Activated CD8-positive, alpha-beta T cell treated with anti-CD3 and anti-CD28 coated beads for 36 hours (primary cell): ENCODE data around the gene WDR5. TPM values are rescaled to one million over a fixed set of nuclear protein-coding genes. Genes with fewer than 3 reads are reported as not detected.
"Not testable (repeated sequence)": the region's sequence is repeated elsewhere in the genome, so short reads cannot be mapped to it uniquely, and the experiment has no call there.

Experiments used
- ATAC-seq: fragments of 200-7000 bp; cut with Tn5 transposase; one replicate; pipeline ENCODE4 v1.10.0; 2021; ENCODE audit warnings: mild to moderate bottlenecking, moderate library complexity
- CTCF ChIA-PET: fragments of 350-600 bp; sonication (Branson Sonifier 250); formaldehyde crosslinking; loops from one replicate; lab custom pipeline; 2021; ENCODE audit warnings: antibody characterized with exemption; lab: Charles Lee
- POLR2A ChIA-PET: fragments of 350-600 bp; sonication (Branson Sonifier 250); formaldehyde crosslinking; loops from one replicate; lab custom pipeline; 2021; ENCODE audit warnings: antibody characterized with exemption; lab: Charles Lee
- DNase-seq: peaks from one replicate; pipeline ENCODE4 v3.0.0-alpha.2; 2020
- H3K27ac Mint-ChIP-seq: one replicate; pipeline ENCODE4 v1.8.0; 2021; ENCODE audit warnings: mild to moderate bottlenecking, mixed read lengths
- H3K27me3 Mint-ChIP-seq: one replicate; pipeline ENCODE4 v1.8.0; 2021; ENCODE audit warnings: mixed read lengths
- H3K36me3 Mint-ChIP-seq: one replicate; pipeline ENCODE4 v1.8.0; 2021; ENCODE audit warnings: low read depth, mixed read lengths
- H3K4me1 Mint-ChIP-seq: one replicate; pipeline ENCODE4 v1.8.0; 2021; ENCODE audit warnings: low read depth, mixed read lengths
- H3K4me3 Mint-ChIP-seq: one replicate; pipeline ENCODE4 v1.8.0; 2021; ENCODE audit warnings: mild to moderate bottlenecking, moderate library complexity, mixed read lengths
- H3K9me3 Mint-ChIP-seq: one replicate; pipeline ENCODE4 v1.8.0; 2021; ENCODE audit warnings: mixed read lengths
- CTCF ChIP-seq: fragments of 200-600 bp; IDR thresholded peaks from one replicate; pipeline ENCODE4 v1.8.0; 2022; ENCODE audit warnings: antibody characterized with exemption, mild to moderate bottlenecking
- intact Hi-C: fragments of 100-400 bp; cut with micrococcal nuclease; formaldehyde crosslinking; loops from one replicate; pipeline ENCODE4 v1.10.0; 2022
- total RNA-seq, 2 experiments: library from RNA; stranded (reverse); gene quantifications; one replicate each; pipeline ENCODE4 v1.2.3, GENCODE V29; 2021

Gene WDR5
- total RNA-seq, 2 experiments from 2014 or later = 50.9 to 53.3 TPM

GRCh38 chr9:134112561-134112960 is 23.3 kb upstream of the WDR5 start:
- Mint-ChIP-seq H3K4me1 (no peaks in the 10 kb centered on the region), H3K27ac (no peak overlapping the region), H3K9me3 (no peaks in the 10 kb centered on the region), H3K4me3 (no peak overlapping the region), H3K36me3 (no peaks in the 10 kb centered on the region), H3K27me3 (no peaks in the 10 kb centered on the region)
- intact Hi-C loops = no loop called here
- POLR2A ChIA-PET = no interaction called here
- CTCF ChIA-PET = no interaction called here
- ATAC-seq (no peak), DNase-seq (no peak)
- no peak for TF ChIP-seq CTCF

- H3K9me3 Mint-ChIP-seq, CTCF ChIA-PET, DNase-seq, intact Hi-C loops, H3K27ac Mint-ChIP-seq, ATAC-seq, H3K4me1 Mint-ChIP-seq, H3K27me3 Mint-ChIP-seq, POLR2A ChIA-PET, H3K36me3 Mint-ChIP-seq, H3K4me3 Mint-ChIP-seq: not testable (repeated sequence)
Observed at GRCh38 chr9:134118972-134119371, 16.9 kb upstream of the WDR5 start.

GRCh38 chr9:134123764-134124128 is 12.1 kb upstream of the WDR5 start:
- Mint-ChIP-seq H3K9me3 (no peaks in the 10 kb centered on the region), H3K4me1 (peaks cover 3% of the 10 kb centered on the region), H3K27me3 (no peaks in the 10 kb centered on the region), H3K27ac (no peak overlapping the region), H3K36me3 (no peaks in the 10 kb centered on the region), H3K4me3 (no peak overlapping the region)
- no peak for TF ChIP-seq CTCF
- DNase-seq (no peak), ATAC-seq (no peak)
- intact Hi-C loops = no loop called here
- POLR2A ChIA-PET = no interaction called here
- CTCF ChIA-PET = no interaction called here

GRCh38 chr9:134125413-134126095 is 10.3 kb upstream of the WDR5 start:
- H3K36me3 Mint-ChIP-seq = no peaks in the 10 kb centered on the region
- TF ChIP-seq CTCF = no peak
- intact Hi-C loops = no loop called here
- no peak for DNase-seq
- H3K4me3 Mint-ChIP-seq = no peak overlapping the region
- no peaks in the 10 kb centered on the region for H3K9me3 Mint-ChIP-seq
- no peak for ATAC-seq
- peaks cover 3% of the 10 kb centered on the region for H3K4me1 Mint-ChIP-seq
- CTCF ChIA-PET = interaction anchor here (0.7 kb wide), 1 partner anchor 57 kb away, joined by 3 read pairs; no protein-coding TSS in a partner anchor
- H3K27me3 Mint-ChIP-seq = no peaks in the 10 kb centered on the region
- POLR2A ChIA-PET = interaction anchor here (1.4 kb wide), 1 partner anchor 9 kb away, joined by 5 read pairs; no protein-coding TSS in a partner anchor
- H3K27ac Mint-ChIP-seq = no peak overlapping the region

- no peaks in the 10 kb centered on the region for H3K27me3 Mint-ChIP-seq
- DNase-seq = no peak
- no peak for ATAC-seq
- no peak overlapping the region for H3K4me3 Mint-ChIP-seq
- ChIA-PET CTCF (no interaction called here), POLR2A (interaction anchor here (1.4 kb wide), 1 partner anchor 8 kb away, joined by 5 read pairs; no protein-coding TSS in a partner anchor)
- intact Hi-C loops = no loop called here
- H3K27ac Mint-ChIP-seq = no peak overlapping the region
- H3K4me1 Mint-ChIP-seq = peaks cover 3% of the 10 kb centered on the region
- H3K36me3 Mint-ChIP-seq = no peaks in the 10 kb centered on the region
- no peak for TF ChIP-seq CTCF
- H3K9me3 Mint-ChIP-seq = no peaks in the 10 kb centered on the region
Observed at GRCh38 chr9:134126373-134126772, 9.5 kb upstream of the WDR5 start.
